Loucy (cell line): ENCODE results near the gene KRT33B.

Experiments
- H2AFZ ChIP-seq: fragments of 200-600 bp; sonication (generic); 2 replicates; pipeline ENCODE4 v1.6.0; 2016; ENCODE audit warnings: antibody characterized with exemption, mild to moderate bottlenecking, low read length, moderate library complexity
- H3F3A ChIP-seq: fragments of 200-600 bp; 2 replicates; pipeline ENCODE4 v1.6.0; 2016; ENCODE audit warnings: antibody characterized with exemption, low read depth, mild to moderate bottlenecking
- H3K27me3 ChIP-seq: fragments of 200-600 bp; sonication (generic); 2 replicates; pipeline ENCODE4 v1.6.1; 2014; ENCODE audit warnings: low read length, mild to moderate bottlenecking; ENCODE audit not compliant: insufficient read depth, poor library complexity, severe bottlenecking
- H3K36me3 ChIP-seq: fragments of 200-600 bp; sonication (generic); 2 replicates; pipeline ENCODE4 v1.6.1; 2016; ENCODE audit warnings: low read length; ENCODE audit not compliant: insufficient read depth
- H3K4me1 ChIP-seq: fragments of 200-600 bp; sonication (generic); 2 replicates; pipeline ENCODE4 v1.5.1; 2014; ENCODE audit warnings: low read length, mild to moderate bottlenecking; ENCODE audit not compliant: insufficient read depth, poor library complexity, severe bottlenecking
- H3K4me2 ChIP-seq: fragments of 200-600 bp; sonication (generic); 2 replicates; pipeline ENCODE4 v1.6.0; 2014; ENCODE audit warnings: antibody characterized with exemption, low read length, low read depth, mild to moderate bottlenecking; ENCODE audit not compliant: poor library complexity, severe bottlenecking
- H3K4me3 ChIP-seq: fragments of 200-600 bp; sonication (generic); 2 replicates; pipeline ENCODE4 v1.5.1; 2014; ENCODE audit warnings: low read length, mild to moderate bottlenecking, mixed read lengths; ENCODE audit not compliant: poor library complexity, severe bottlenecking
- H3K79me2 ChIP-seq: fragments of 200-600 bp; sonication (generic); 2 replicates; pipeline ENCODE4 v1.6.1; 2014; ENCODE audit warnings: low read length; ENCODE audit not compliant: insufficient read depth
- H3K9ac ChIP-seq: fragments of 200-600 bp; sonication (generic); 2 replicates; pipeline ENCODE4 v1.6.0; 2014; ENCODE audit warnings: mild to moderate bottlenecking, low read depth, low read length, moderate library complexity; ENCODE audit not compliant: poor library complexity, severe bottlenecking
- H3K9me2 ChIP-seq: fragments of 200-600 bp; sonication (generic); replicated peaks from 2 replicates; pipeline ENCODE4 v1.6.1; 2016; ENCODE audit warnings: low read depth, low read length, mixed read lengths
- H3K9me3 ChIP-seq: fragments of 200-600 bp; sonication (generic); 2 replicates; pipeline ENCODE4 v1.6.1; 2014; ENCODE audit warnings: mild to moderate bottlenecking, antibody characterized with exemption, low read length, low read depth; ENCODE audit not compliant: insufficient read depth
- H4K20me1 ChIP-seq: fragments of 200-600 bp; sonication (generic); 2 replicates; pipeline ENCODE4 v1.6.0; 2014; ENCODE audit warnings: antibody characterized with exemption, low read length, mild to moderate bottlenecking; ENCODE audit not compliant: insufficient read depth, poor library complexity, severe bottlenecking
- EZH2phosphoT487 ChIP-seq: fragments of 200-600 bp; IDR thresholded peaks from 2 replicates; pipeline ENCODE4 v1.6.1; 2018; ENCODE audit warnings: antibody characterized with exemption, mild to moderate bottlenecking, moderate library complexity, borderline replicate concordance
- TF ChIP-seq, protein P1 (sequence below): fragments of 200-600 bp; sonication (generic); conservative IDR thresholded peaks from 2 replicates; pipeline ENCODE4 v1.5.1; 2014; ENCODE audit warnings: mild to moderate bottlenecking, antibody characterized with exemption, low read length

Gene KRT33B

DNA sequence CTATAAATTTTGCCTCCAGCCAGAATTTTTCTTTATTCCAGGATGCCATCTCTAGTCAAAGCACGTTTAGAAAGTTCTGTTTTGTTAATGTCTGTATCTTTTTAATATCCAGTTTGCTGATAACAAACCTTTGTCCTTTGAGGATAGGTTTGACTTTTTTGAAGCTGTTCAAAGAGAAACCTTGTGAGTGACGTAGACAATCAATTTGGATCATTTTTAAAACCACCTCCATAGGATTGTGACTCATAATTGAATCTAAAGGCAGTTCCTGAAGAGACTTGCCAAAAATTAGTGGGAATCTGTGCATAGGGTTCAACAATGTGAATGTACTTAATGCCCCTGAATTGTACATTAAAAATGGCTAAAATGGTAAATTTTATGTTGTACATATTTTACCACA, 21.9 kb upstream of the KRT33B start:
- H3K9ac ChIP-seq: no peak overlapping the region
- no peaks in the 10 kb centered on the region for H3K36me3 ChIP-seq
- no peaks in the 10 kb centered on the region for H3F3A ChIP-seq
- no peaks in the 10 kb centered on the region for H3K4me1 ChIP-seq
- TF ChIP-seq EZH2phosphoT487: no peak
- TF ChIP-seq, protein P1, sequence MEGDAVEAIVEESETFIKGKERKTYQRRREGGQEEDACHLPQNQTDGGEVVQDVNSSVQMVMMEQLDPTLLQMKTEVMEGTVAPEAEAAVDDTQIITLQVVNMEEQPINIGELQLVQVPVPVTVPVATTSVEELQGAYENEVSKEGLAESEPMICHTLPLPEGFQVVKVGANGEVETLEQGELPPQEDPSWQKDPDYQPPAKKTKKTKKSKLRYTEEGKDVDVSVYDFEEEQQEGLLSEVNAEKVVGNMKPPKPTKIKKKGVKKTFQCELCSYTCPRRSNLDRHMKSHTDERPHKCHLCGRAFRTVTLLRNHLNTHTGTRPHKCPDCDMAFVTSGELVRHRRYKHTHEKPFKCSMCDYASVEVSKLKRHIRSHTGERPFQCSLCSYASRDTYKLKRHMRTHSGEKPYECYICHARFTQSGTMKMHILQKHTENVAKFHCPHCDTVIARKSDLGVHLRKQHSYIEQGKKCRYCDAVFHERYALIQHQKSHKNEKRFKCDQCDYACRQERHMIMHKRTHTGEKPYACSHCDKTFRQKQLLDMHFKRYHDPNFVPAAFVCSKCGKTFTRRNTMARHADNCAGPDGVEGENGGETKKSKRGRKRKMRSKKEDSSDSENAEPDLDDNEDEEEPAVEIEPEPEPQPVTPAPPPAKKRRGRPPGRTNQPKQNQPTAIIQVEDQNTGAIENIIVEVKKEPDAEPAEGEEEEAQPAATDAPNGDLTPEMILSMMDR: no peak
- H3K79me2 ChIP-seq: no peaks in the 10 kb centered on the region
- H2AFZ ChIP-seq: no peak overlapping the region
- H3K27me3 ChIP-seq: no peaks in the 10 kb centered on the region
- no peaks in the 10 kb centered on the region for H3K9me2 ChIP-seq
- no peak overlapping the region for H3K4me3 ChIP-seq
- no peak overlapping the region for H3K4me2 ChIP-seq
- H4K20me1 ChIP-seq: no peaks in the 10 kb centered on the region
- H3K9me3 ChIP-seq: peaks cover 3% of the 10 kb centered on the region; the same call in 1 of the 2 replicates

DNA sequence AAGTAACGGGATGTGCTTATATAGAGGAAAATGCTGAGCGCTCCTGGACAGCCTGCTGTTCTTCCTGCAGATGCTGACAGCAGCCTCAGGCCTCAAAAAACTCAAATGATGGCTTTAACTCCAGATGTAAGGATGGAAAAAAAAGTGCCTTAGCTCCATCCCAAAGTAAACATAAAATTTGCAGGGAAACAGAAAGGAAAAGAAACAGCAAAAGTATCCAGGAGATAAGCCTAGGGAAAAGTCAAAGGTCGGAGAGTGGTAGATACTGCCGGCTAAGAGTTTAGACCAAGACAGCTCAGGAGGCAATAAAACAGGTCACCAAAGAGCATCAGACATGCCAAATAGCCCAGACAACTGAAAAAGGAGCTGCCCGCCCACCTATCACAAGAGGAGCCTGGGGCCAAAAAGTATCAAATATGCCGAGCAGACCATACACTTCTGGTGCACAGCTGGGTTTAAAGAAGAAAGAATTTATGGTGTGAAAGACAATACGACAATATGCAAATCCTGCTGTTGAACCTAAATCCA, 20.9 kb upstream of the KRT33B start:
- H2AFZ ChIP-seq: no peak overlapping the region
- no peak overlapping the region for H3K9ac ChIP-seq
- no peaks in the 10 kb centered on the region for H3K9me2 ChIP-seq
- no peak overlapping the region for H3K4me3 ChIP-seq
- H4K20me1 ChIP-seq: no peaks in the 10 kb centered on the region
- TF ChIP-seq, protein P1: no peak
- no peak for TF ChIP-seq EZH2phosphoT487
- peaks cover 6% of the 10 kb centered on the region; the same call in 1 of the 2 replicates for H3K9me3 ChIP-seq
- H3K79me2 ChIP-seq: no peaks in the 10 kb centered on the region
- H3F3A ChIP-seq: no peaks in the 10 kb centered on the region
- H3K4me1 ChIP-seq: no peaks in the 10 kb centered on the region
- no peaks in the 10 kb centered on the region for H3K36me3 ChIP-seq
- no peak overlapping the region for H3K4me2 ChIP-seq
- no peaks in the 10 kb centered on the region for H3K27me3 ChIP-seq

DNA sequence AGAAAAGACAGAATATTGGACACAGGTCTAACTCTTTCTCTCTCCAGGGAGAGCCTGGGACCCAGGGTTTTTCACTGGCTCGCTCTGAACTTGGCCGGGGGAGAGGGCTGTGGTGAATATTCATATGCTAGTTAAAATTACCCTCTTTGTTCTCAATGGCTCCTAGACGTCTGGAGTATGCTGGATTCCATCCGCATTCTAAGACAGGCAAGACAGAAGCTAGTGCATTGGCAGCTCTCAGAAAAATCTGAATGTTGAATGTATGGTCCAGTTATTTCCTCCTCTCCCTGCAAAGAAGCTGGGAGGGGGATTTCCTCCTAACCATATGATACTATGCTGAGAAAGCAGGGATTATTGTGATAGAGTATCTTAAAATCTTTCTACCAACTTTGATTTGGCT, 18.1 kb upstream of the KRT33B start:
- Histone ChIP-seq H3K4me2 (no peak overlapping the region), H3K9ac (no peak overlapping the region), H3K27me3 (no peaks in the 10 kb centered on the region), H3K36me3 (no peaks in the 10 kb centered on the region), H3K9me2 (no peaks in the 10 kb centered on the region), H4K20me1 (no peaks in the 10 kb centered on the region), H3K79me2 (no peaks in the 10 kb centered on the region), H2AFZ (no peak overlapping the region), H3K4me3 (no peak overlapping the region), H3K4me1 (no peaks in the 10 kb centered on the region), H3K9me3 (peaks cover 6% of the 10 kb centered on the region; the same call in 1 of the 2 replicates), H3F3A (no peaks in the 10 kb centered on the region)
- no peak for TF ChIP-seq EZH2phosphoT487
- TF ChIP-seq, protein P1: no peak
